Stomach smooth muscle (tissue), 2 donors: ENCODE results near the gene OR4N2.
"Not testable (repeated sequence)": the region's sequence is repeated elsewhere in the genome, so short reads cannot be mapped to it uniquely, and the experiment has no call there.

Experiments used
- H3K27ac ChIP-seq: one replicate; pipeline ENCODE4 v1.7.0; 2013; ENCODE audit warnings: mild to moderate bottlenecking, low read length, inconsistent platforms
- H3K27me3 ChIP-seq, 2 donors: one replicate each; pipeline ENCODE4 v1.7.0; 2013; ENCODE audit warnings: low read length in 2 of 2; ENCODE audit not compliant: insufficient read depth in 2 of 2, control insufficient read depth in 1 of 2
- H3K36me3 ChIP-seq, 2 donors: one replicate each; pipeline ENCODE4 v1.7.0; 2013; ENCODE audit warnings: low read length in 2 of 2; ENCODE audit not compliant: control insufficient read depth in 2 of 2, insufficient read depth in 2 of 2
- H3K4me1 ChIP-seq: one replicate; pipeline ENCODE4 v1.7.0; 2013; ENCODE audit warnings: low read length; ENCODE audit not compliant: control insufficient read depth, insufficient read depth
- H3K4me3 ChIP-seq, 2 donors: one replicate each; pipeline ENCODE4 v1.7.0; 2013; ENCODE audit warnings: low read length in 2 of 2
- H3K9ac ChIP-seq, 2 donors: one replicate each; pipeline ENCODE4 v1.7.0; 2013; ENCODE audit warnings: low read length in 2 of 2, mild to moderate bottlenecking in 1 of 2
- H3K9me3 ChIP-seq, 2 donors: one replicate each; pipeline ENCODE4 v1.7.0; 2013; ENCODE audit warnings: low read length in 2 of 2; ENCODE audit not compliant: control insufficient read depth in 2 of 2
- donor health status: healthy.
- donor health status: Pancreatic carcinoma.

OR4N2 gene

DNA sequence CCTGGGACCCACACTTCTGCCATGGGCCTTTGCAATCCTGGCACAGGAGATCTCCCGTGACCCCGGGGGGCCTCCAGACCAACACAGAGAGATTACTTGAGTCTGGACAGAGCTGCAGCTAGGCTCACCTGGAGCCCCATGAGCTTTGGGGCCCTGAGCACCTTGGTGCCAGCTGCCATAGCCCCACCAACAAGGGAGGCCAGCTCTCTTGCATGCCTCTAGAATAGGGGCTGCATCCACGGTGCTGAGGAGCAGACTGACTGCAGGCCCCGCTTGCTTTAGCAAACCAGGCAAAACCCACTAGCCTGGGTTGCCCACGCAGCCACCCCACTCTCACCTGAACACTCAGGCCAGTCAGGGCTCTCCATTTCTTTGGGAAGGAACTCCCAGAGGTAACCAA lies 3.7 kb upstream of the OR4N2 start:
- H3K36me3 ChIP-seq: no peaks in the 10 kb centered on the region
- H3K4me1 ChIP-seq: no peaks in the 10 kb centered on the region
- H3K9ac ChIP-seq: no peak overlapping the region
- no peak overlapping the region for H3K4me3 ChIP-seq
- H3K27ac ChIP-seq: no peak overlapping the region
- peaks cover 0 to 6% of the 10 kb centered on the region in 2 donors for H3K9me3 ChIP-seq
- H3K27me3 ChIP-seq: peaks cover 0 to 2% of the 10 kb centered on the region in 2 donors

DNA sequence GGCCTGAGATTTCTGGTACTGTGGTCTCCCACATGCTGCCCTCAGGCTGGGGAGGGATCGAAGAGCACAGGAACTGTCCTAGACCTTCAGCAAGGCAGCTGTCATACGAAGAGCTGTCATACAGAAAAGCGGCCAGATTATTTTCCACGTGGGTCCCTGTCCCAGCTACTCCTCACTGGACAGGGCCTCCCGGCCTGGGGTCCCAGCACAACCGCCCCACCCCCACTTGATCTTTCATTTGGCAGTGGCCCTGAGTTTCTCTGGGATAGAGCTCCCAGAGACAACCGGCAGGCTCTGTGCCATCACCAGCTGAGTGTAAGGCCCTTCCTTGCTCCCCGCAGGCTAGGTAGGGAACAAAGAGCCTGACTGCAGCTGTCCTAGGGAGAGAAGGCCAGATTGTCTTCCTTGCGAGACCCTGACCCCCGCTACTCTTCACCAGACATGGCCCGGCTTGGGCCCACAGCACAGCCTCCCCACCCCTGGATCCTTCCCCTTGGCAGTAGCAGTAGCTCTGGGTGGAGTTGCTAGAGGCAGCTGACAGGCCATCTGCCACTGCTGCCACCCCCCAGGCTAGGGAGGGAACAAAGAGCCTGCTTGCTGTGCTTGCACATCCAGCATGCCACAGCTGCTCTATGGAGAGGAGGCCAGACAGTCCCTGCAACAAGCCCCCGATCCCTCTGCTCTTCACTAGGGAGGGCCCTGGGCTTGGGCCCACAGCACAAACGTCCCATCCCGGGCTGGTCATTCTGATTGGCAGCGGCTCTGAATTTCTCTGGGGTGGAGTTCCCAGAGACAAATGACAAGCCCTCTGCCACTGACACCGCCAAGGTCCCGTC lies 3.1 kb upstream of the OR4N2 start:
- Histone ChIP-seq H3K36me3 (no peaks in the 10 kb centered on the region), H3K27ac (no peak overlapping the region), H3K27me3 (peaks cover 0 to 2% of the 10 kb centered on the region in 2 donors), H3K4me3 (no peak overlapping the region), H3K9me3 (peaks cover 0 to 6% of the 10 kb centered on the region in 2 donors), H3K4me1 (no peaks in the 10 kb centered on the region), H3K9ac (no peak overlapping the region)

DNA sequence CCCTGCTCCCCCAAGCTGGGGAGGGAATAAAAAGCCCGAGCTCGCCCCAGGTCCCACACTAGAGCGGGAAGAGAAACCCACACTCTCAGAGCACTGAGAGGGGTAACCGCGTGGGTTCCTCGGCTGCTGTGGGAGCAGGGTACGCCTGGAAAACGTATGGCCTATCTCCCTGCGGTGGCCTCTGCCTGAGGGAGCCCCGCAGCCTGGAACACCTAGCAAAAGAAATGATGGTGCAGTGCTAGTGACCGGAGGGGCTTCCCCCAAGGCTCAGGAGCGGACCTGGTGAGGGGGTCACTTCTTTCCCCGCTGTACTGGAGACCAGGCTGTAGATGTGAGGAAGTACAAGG lies 2.5 kb upstream of the OR4N2 start:
- Histone ChIP-seq H3K4me3 (no peak overlapping the region), H3K9me3 (peaks cover 0 to 6% of the 10 kb centered on the region in 2 donors), H3K4me1 (no peaks in the 10 kb centered on the region), H3K9ac (no peak overlapping the region), H3K27ac (no peak overlapping the region), H3K27me3 (peaks cover 0 to 2% of the 10 kb centered on the region in 2 donors), H3K36me3 (no peaks in the 10 kb centered on the region)

DNA sequence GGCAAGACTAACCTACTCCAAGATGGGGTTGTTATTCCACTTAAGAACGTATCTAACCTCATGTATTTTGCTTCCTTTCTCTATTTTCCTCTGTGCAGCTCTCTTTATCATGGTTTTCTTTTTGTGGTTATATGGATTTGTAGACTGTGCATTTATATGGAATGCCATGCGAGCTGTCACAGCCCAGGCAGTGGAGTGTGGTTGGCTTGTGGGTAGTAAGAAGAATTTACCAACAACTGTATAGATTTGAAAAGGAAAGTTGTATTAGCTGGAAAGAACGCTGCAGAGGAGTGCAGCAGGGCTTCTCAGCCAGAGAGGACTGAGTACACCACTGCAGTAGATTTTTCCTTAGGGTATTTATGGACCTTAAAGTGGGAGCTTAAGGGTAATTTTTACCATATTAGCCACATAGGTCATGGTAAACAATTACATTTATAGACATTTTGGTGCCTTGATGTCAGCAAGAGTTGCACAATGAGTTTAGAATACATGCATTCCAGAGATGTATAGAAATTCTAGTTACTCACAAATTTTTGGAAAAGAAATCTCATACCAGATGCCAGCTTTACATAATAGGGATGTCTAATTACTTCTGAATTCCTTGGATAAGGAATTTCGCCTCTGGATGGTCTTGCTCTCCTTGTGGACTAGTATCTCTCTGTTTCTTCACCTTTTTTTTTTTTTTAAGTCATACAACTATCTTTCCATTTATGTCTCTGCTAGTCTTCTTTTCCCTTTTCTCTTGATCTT lies 9.8 kb downstream of the OR4N2 start:
- not testable (repeated sequence) for H3K36me3 ChIP-seq, H3K9ac ChIP-seq, H3K27ac ChIP-seq, H3K4me1 ChIP-seq, H3K4me3 ChIP-seq, H3K9me3 ChIP-seq, H3K27me3 ChIP-seq

DNA sequence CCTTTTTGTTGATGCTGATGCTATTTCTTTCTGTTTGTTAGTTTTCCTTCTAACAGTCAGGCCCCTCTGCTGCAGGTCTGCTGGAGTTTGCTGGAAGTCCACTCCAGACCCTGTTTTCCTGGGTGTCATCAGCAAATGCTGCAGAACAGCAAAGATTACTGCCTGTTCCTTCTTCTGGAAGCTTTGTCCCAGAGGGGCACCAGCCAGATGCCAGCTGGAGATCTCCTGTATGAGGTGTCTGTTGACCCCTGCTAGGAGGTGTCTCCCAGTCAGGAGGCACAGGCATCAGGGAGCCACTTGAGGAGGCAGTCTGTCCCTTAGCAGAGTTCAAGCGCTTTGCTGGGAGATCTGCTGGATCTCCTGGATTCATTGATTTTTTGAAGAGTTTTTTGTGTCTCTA lies 16.3 kb downstream of the OR4N2 start:
- H3K4me1 ChIP-seq, H3K9ac ChIP-seq, H3K9me3 ChIP-seq, H3K36me3 ChIP-seq, H3K27ac ChIP-seq, H3K4me3 ChIP-seq, H3K27me3 ChIP-seq: not testable (repeated sequence)

DNA sequence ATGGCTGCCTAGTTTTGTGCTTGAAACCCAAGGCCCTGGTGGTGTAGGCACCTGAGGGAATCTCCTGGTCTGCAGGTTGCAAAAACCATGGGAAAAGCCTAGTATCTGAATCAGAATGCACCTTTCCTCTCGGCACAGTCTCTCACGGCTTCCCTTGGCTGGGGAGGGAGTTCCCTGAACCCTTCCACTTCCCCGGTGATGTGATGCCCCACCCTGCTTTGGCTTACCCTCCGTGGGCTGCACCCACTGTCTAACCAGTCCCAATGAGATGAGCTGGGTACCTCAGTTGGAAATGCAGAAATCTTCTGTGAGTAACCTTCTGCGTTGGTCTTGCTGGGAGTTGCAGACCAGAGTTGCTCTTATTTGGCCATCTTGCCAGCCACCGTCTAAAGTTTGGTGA lies 17.4 kb downstream of the OR4N2 start:
- H3K9ac ChIP-seq, H3K27me3 ChIP-seq, H3K27ac ChIP-seq, H3K9me3 ChIP-seq, H3K4me3 ChIP-seq, H3K4me1 ChIP-seq, H3K36me3 ChIP-seq: not testable (repeated sequence)

DNA sequence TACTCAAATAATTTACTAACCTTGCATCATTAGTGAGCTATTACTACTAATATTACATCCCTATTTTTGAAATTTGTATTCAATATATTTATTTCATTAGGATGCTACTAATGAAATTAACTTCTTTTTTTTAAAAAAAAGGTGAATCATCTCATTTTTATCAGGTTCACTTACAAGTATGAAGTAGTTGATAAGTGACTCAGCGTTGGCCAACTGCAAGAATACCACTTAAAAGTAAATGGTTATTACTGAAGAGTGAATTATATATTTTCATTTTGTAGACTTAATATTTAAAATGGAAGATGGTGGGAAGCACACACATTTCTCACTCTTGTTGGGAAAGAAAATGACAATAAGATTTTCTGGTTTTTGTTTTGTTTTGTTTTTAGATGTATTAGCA lies 19.6 kb downstream of the OR4N2 start:
- Histone ChIP-seq H3K9me3 (peaks cover 0 to 5% of the 10 kb centered on the region in 2 donors), H3K4me3 (no peak overlapping the region), H3K9ac (no peak overlapping the region), H3K36me3 (no peaks in the 10 kb centered on the region), H3K27me3 (peaks cover 0 to 2% of the 10 kb centered on the region in 2 donors), H3K4me1 (no peaks in the 10 kb centered on the region), H3K27ac (no peak overlapping the region)

DNA sequence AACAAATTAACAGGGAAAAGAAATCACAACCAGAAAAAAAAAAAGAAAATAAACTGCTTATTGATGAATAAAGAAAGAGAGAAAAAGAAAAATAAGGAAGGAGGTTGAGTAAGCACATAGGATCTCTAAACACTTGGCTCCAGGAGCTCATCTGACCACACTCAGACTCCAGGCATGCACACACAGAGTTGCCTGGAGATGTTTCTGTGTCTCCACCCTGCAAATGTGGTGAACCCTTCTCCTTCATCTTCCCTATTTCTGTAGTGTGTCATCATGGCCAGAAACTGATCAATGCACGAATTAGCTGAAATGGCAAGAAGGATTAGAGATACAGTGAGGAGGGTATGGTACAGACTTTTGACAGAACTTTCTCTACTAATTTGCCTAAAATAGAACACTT lies 20.2 kb downstream of the OR4N2 start:
- Histone ChIP-seq H3K36me3 (no peaks in the 10 kb centered on the region), H3K9me3 (peaks cover 0 to 5% of the 10 kb centered on the region in 2 donors), H3K27ac (no peak overlapping the region), H3K4me3 (no peak overlapping the region), H3K27me3 (peaks cover 0 to 2% of the 10 kb centered on the region in 2 donors), H3K4me1 (no peaks in the 10 kb centered on the region), H3K9ac (no peak overlapping the region)

DNA sequence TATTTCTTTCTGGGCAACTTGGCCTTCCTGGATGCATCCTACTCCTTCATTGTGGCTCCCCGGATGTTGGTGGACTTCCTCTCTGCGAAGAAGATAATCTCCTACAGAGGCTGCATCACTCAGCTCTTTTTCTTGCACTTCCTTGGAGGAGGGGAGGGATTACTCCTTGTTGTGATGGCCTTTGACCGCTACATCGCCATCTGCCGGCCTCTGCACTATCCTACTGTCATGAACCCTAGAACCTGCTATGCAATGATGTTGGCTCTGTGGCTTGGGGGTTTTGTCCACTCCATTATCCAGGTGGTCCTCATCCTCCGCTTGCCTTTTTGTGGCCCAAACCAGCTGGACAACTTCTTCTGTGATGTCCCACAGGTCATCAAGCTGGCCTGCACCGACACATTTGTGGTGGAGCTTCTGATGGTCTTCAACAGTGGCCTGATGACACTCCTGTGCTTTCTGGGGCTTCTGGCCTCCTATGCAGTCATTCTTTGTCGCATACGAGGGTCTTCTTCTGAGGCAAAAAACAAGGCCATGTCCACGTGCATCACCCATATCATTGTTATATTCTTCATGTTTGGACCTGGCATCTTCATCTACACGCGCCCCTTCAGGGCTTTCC lies 24.2 kb downstream of the OR4N2 start:
- H3K9me3 ChIP-seq, H3K4me3 ChIP-seq, H3K4me1 ChIP-seq: not testable (repeated sequence)

DNA sequence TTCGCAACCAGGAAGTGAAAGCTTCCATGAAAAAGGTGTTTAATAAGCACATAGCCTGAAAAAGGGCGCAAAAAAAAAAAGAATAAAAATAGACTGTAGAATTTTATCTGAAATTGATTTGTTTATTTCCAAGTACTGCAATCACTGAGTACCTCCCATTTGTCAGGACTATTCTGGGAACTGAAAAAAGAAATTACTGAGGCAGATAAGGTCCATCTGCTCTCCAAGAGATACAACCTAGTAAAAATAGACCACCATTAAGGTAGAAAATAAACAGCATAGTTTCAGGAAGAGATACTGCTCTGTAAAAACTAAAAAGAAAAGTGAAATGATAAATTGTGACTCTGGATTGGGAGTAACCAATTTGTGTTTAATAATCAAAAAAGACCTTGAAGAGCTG lies 24.7 kb downstream of the OR4N2 start:
- Histone ChIP-seq H3K4me3 (no peak overlapping the region), H3K9me3 (peaks cover 0 to 2% of the 10 kb centered on the region in 2 donors), H3K9ac (no peak overlapping the region), H3K4me1 (no peaks in the 10 kb centered on the region), H3K27me3 (no peaks in the 10 kb centered on the region), H3K27ac (no peak overlapping the region), H3K36me3 (no peaks in the 10 kb centered on the region)

More for the DNA sequence above, 24.2 kb downstream of the OR4N2 start:
- not testable (repeated sequence) for H3K27me3 ChIP-seq, H3K9ac ChIP-seq, H3K36me3 ChIP-seq, H3K27ac ChIP-seq
